Measurements from ENCODE around the gene ENO4. TPM values are rescaled to one million over a fixed set of nuclear protein-coding genes. Genes with fewer than 3 reads are reported as not detected.

ENO4 gene
- total RNA-seq, 2 experiments from 2014 or later, result not detected

DNA sequence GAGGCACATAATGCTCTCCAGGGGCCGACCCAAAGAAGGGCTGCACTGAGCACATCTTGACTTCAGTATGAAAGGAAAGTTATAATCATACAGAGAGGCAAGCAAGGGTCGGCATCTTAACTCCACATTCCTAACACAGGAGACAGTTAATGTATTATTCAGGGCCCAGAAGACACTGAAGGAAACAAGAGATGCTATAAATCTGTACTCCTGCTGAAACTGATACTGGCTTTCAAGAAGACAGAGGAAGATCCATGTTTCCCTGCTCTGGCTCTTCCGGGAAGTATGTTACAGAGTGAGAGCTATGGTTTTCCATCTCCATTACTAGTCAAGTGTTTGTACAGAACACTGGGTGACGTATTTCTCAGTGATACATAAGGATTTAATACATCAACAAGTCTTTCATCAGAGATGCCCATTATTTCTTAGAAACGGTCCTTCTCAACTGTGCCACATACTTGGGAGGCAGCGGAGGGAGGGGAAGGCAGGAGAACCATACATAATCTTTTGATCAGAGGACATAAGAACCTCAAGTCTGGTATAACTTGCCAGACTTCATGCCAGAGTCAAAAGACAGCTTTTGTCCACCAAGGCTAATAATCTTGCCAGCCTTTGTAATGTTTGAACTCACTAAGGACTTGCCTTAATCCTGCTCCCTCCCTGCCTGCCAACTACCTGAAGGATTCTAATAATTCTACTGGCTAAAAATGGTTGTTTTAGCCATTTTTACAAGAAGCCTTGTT lies 58.1 kb downstream of the ENO4 start:
- H3K27me3 Mint-ChIP-seq, result peaks cover 5% of the 10 kb centered on the region
- H3K4me1 Mint-ChIP-seq (ENCODE audit: low read depth), result no peaks in the 10 kb centered on the region
- H3K36me3 Mint-ChIP-seq, result no peaks in the 10 kb centered on the region
- no peak overlapping the region for H3K27ac Mint-ChIP-seq
- ChIA-PET POLR2A (no interaction called here), CTCF (no interaction called here)
- intact Hi-C loops (cut with micrococcal nuclease), result no loop called here
- no peak for DNase-seq
- no peak overlapping the region for H3K4me3 Mint-ChIP-seq
- H3K9me3 Mint-ChIP-seq, result no peaks in the 10 kb centered on the region

DNA sequence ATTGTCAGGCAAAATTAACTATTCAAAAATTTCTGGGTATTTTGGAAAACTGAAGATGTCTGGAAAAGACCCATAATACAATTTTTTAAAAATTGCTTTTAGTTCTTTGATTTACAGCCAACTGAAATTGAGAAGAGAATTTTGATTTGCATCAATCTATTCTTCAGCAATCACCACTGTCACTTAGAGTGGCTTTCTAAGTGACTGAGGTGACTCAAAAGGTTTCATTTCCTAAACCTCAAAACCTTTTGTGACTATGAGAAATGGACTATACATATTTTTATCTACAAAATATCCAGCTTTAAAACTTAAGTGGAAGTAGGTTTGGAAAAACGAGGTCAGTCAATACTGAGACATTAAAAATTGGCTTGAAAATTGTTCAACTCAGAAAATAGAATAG lies 60.0 kb downstream of the ENO4 start:
- H3K27ac Mint-ChIP-seq, result no peak overlapping the region
- peaks cover 3% of the 10 kb centered on the region for H3K27me3 Mint-ChIP-seq
- ChIA-PET POLR2A (no interaction called here), CTCF (no interaction called here)
- H3K9me3 Mint-ChIP-seq, result no peaks in the 10 kb centered on the region
- no peaks in the 10 kb centered on the region for H3K36me3 Mint-ChIP-seq
- no peak overlapping the region for H3K4me3 Mint-ChIP-seq
- intact Hi-C loops (cut with micrococcal nuclease), result no loop called here
- no peak for DNase-seq
- H3K4me1 Mint-ChIP-seq (ENCODE audit: low read depth), result no peaks in the 10 kb centered on the region

GRCh38 chr10:116910910-116911309 lies 61.6 kb downstream of the ENO4 start:
- Mint-ChIP-seq H3K4me1 (ENCODE audit: low read depth) (no peaks in the 10 kb centered on the region), H3K9me3 (no peaks in the 10 kb centered on the region), H3K4me3 (no peak overlapping the region), H3K36me3 (no peaks in the 10 kb centered on the region), H3K27ac (no peak overlapping the region), H3K27me3 (peaks cover 3% of the 10 kb centered on the region)
- intact Hi-C loops (cut with micrococcal nuclease), result no loop called here
- DNase-seq, result no peak
- POLR2A ChIA-PET, result no interaction called here
- CTCF ChIA-PET, result no interaction called here

DNA sequence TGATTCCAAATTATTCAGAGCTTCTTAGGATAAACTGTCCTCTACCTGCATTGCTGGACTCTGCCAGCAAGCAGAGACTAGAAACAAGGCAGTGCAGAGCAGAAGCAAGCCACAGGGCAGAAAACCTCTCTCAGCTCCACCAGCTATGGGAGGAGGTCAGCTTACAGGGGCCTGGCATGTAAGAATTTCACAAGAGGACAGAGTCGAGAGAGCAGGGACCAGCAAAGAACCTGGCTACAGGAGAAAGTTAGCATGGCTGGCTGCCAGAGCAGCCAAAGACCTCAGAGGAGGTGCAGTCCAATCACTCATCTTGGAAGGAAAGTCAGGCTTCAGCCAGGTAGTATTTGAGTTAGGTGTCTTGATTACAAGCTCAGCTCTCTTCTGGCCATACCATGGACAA lies 62.9 kb downstream of the ENO4 start:
- H3K36me3 Mint-ChIP-seq, result no peaks in the 10 kb centered on the region
- intact Hi-C loops (cut with micrococcal nuclease), result no loop called here
- no peak for DNase-seq
- H3K4me3 Mint-ChIP-seq, result no peak overlapping the region
- no peaks in the 10 kb centered on the region for H3K4me1 Mint-ChIP-seq (ENCODE audit: low read depth)
- H3K27me3 Mint-ChIP-seq, result peaks cover 3% of the 10 kb centered on the region
- ChIA-PET CTCF (no interaction called here), POLR2A (no interaction called here)
- H3K9me3 Mint-ChIP-seq, result no peaks in the 10 kb centered on the region
- H3K27ac Mint-ChIP-seq, result no peak overlapping the region

GRCh38 chr10:116913695-116914094 lies 64.4 kb downstream of the ENO4 start:
- Mint-ChIP-seq H3K4me1 (ENCODE audit: low read depth) (no peaks in the 10 kb centered on the region), H3K9me3 (no peaks in the 10 kb centered on the region), H3K36me3 (no peaks in the 10 kb centered on the region), H3K27ac (no peak overlapping the region), H3K27me3 (peaks cover 6% of the 10 kb centered on the region), H3K4me3 (no peak overlapping the region)
- POLR2A ChIA-PET, result no interaction called here
- DNase-seq, result no peak
- intact Hi-C loops (cut with micrococcal nuclease), result no loop called here
- CTCF ChIA-PET, result no interaction called here

DNA sequence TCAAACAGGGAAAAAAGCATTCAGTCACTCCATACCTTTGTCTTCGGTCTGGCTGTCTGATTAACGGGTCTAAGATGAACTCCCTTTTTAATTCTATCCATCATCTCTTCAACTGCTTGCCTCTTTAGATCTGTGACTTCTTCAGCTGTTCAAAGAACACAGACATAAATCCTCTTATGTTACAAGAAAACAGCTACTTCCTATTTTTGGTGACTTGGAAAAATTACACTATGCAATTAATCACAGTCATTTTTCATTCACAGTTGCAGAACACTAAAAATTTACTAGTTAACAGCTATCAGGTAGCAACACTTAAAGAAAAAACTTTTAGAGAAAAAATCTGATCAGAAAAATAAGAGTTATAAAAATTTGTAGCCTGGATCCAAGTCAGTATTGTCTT lies 66.0 kb downstream of the ENO4 start:
- Mint-ChIP-seq H3K4me1 (ENCODE audit: low read depth) (no peaks in the 10 kb centered on the region), H3K27me3 (peaks cover 6% of the 10 kb centered on the region), H3K27ac (no peak overlapping the region), H3K36me3 (no peaks in the 10 kb centered on the region), H3K9me3 (no peaks in the 10 kb centered on the region), H3K4me3 (no peak overlapping the region)
- ChIA-PET CTCF (no interaction called here), POLR2A (no interaction called here)
- DNase-seq, result no peak
- intact Hi-C loops (cut with micrococcal nuclease), result no loop called here

DNA sequence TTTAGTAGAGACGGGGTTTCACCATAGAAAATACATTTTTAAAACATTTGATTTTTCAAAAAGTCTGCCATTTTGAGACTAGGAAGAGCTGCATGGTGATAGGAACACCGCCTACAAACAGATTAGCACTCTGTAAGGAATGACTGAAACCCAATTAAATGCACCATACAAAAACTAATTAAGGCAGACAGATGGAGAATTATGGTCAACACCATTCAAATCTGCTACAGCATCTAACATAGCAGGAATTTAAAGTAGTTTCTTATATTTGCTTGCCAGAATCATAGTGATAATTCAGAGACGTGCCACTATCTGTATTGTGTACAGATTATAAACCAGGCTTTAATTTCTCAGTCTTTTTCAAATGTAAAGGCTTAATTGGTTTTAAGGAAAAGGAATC lies 68.2 kb downstream of the ENO4 start:
- no peaks in the 10 kb centered on the region for H3K9me3 Mint-ChIP-seq
- H3K4me1 Mint-ChIP-seq (ENCODE audit: low read depth), result no peaks in the 10 kb centered on the region
- H3K27ac Mint-ChIP-seq, result no peak overlapping the region
- ChIA-PET POLR2A (no interaction called here), CTCF (interaction anchor here (0.8 kb wide), 1 partner anchor 250 kb away, joined by 3 read pairs; no protein-coding TSS in a partner anchor)
- no peak for DNase-seq
- H3K36me3 Mint-ChIP-seq, result no peaks in the 10 kb centered on the region
- no peak overlapping the region for H3K4me3 Mint-ChIP-seq
- H3K27me3 Mint-ChIP-seq, result peaks cover 3% of the 10 kb centered on the region
- intact Hi-C loops (cut with micrococcal nuclease), result no loop called here

DNA sequence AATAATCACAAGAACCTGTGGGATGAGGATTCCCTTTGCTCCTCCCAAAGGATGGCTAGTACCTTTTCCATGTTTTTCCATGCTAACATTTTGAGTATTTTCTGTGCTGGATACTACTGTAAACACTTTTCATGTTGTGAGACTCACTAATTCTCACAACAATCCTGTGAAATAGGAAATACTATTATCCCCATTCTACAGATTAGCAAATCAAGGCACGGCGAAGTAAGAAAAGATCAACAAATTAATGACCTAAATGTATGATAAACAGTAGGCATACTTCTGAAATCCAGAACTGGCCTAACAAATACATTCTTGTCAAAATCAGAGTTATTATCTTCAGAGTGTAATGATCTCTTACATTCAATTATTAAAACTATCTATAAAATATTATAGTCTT lies 69.3 kb downstream of the ENO4 start:
- no peak overlapping the region for H3K27ac Mint-ChIP-seq
- H3K36me3 Mint-ChIP-seq, result no peaks in the 10 kb centered on the region
- no peak for DNase-seq
- H3K9me3 Mint-ChIP-seq, result no peaks in the 10 kb centered on the region
- ChIA-PET POLR2A (no interaction called here), CTCF (interaction anchor here (0.6 kb wide), 1 partner anchor 138 kb away, joined by 5 read pairs; no protein-coding TSS in a partner anchor)
- peaks cover 3% of the 10 kb centered on the region for H3K27me3 Mint-ChIP-seq
- no peaks in the 10 kb centered on the region for H3K4me1 Mint-ChIP-seq (ENCODE audit: low read depth)
- intact Hi-C loops (cut with micrococcal nuclease), result no loop called here
- H3K4me3 Mint-ChIP-seq, result no peak overlapping the region

- Mint-ChIP-seq H3K36me3 (no peaks in the 10 kb centered on the region), H3K27ac (no peak overlapping the region), H3K4me1 (ENCODE audit: low read depth) (no peaks in the 10 kb centered on the region), H3K4me3 (no peak overlapping the region), H3K9me3 (no peaks in the 10 kb centered on the region), H3K27me3 (peaks cover 3% of the 10 kb centered on the region)
- intact Hi-C loops (cut with micrococcal nuclease), result no loop called here
- ChIA-PET CTCF (no interaction called here), POLR2A (no interaction called here)
- no peak for DNase-seq
Measured at GRCh38 chr10:116919164-116919563, 69.9 kb downstream of the ENO4 start.

GRCh38 chr10:116919706-116920105 lies 70.4 kb downstream of the ENO4 start:
- no peaks in the 10 kb centered on the region for H3K36me3 Mint-ChIP-seq
- H3K27ac Mint-ChIP-seq, result no peak overlapping the region
- H3K4me1 Mint-ChIP-seq (ENCODE audit: low read depth), result no peaks in the 10 kb centered on the region
- no peak for DNase-seq
- intact Hi-C loops (cut with micrococcal nuclease), result no loop called here
- no peak overlapping the region for H3K4me3 Mint-ChIP-seq
- peaks cover 3% of the 10 kb centered on the region for H3K27me3 Mint-ChIP-seq
- no peaks in the 10 kb centered on the region for H3K9me3 Mint-ChIP-seq
- CTCF ChIA-PET, result no interaction called here
- POLR2A ChIA-PET, result no interaction called here

GRCh38 chr10:116925056-116925455 lies 75.8 kb downstream of the ENO4 start:
- Mint-ChIP-seq H3K27me3 (no peaks in the 10 kb centered on the region), H3K4me1 (ENCODE audit: low read depth) (no peaks in the 10 kb centered on the region), H3K36me3 (no peaks in the 10 kb centered on the region), H3K9me3 (no peaks in the 10 kb centered on the region), H3K4me3 (no peak overlapping the region), H3K27ac (no peak overlapping the region)
- no peak for DNase-seq
- ChIA-PET CTCF (no interaction called here), POLR2A (no interaction called here)
- intact Hi-C loops (cut with micrococcal nuclease), result no loop called here

GRCh38 chr10:116926426-116926825 lies 77.1 kb downstream of the ENO4 start:
- no peaks in the 10 kb centered on the region for H3K36me3 Mint-ChIP-seq
- H3K27me3 Mint-ChIP-seq, result peaks cover 2% of the 10 kb centered on the region
- ChIA-PET POLR2A (no interaction called here), CTCF (no interaction called here)
- no peaks in the 10 kb centered on the region for H3K9me3 Mint-ChIP-seq
- no peak overlapping the region for H3K4me3 Mint-ChIP-seq
- DNase-seq, result no peak
- intact Hi-C loops (cut with micrococcal nuclease), result no loop called here
- no peak overlapping the region for H3K27ac Mint-ChIP-seq
- no peaks in the 10 kb centered on the region for H3K4me1 Mint-ChIP-seq (ENCODE audit: low read depth)

DNA sequence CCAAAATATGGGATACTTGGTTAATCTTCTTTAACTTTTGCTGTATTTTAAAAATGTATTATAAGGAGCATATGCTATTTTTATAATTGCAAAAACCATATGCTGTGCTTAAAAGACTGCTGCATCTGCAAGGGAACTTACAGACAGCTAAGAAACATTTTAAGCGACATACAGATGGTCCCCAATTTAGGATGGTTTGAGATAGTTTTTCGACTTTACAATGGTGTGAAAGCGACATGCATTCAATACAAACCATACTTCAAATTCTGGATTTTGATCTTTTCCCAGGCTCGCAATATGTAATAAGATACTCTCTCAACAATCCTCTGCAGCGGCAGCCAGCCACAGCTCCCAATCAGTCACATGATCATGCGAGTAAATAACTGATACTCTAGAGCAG lies 82.5 kb downstream of the ENO4 start:
- Mint-ChIP-seq H3K9me3 (no peaks in the 10 kb centered on the region), H3K4me3 (no peak overlapping the region), H3K27me3 (peaks cover 2% of the 10 kb centered on the region), H3K36me3 (no peaks in the 10 kb centered on the region), H3K4me1 (ENCODE audit: low read depth) (no peaks in the 10 kb centered on the region), H3K27ac (no peak overlapping the region)
- intact Hi-C loops (cut with micrococcal nuclease), result no loop called here
- ChIA-PET POLR2A (no interaction called here), CTCF (interaction anchor here (0.6 kb wide), 1 partner anchor 10 kb away, joined by 3 read pairs; no protein-coding TSS in a partner anchor)
- no peak for DNase-seq

All from activated CD4-positive, alpha-beta memory T cell treated with anti-CD3 and anti-CD28 coated beads for 36 hours (primary cell).